GM18909 (cell line): ENCODE data around the gene MAFG.

ENCODE experiments used
- ATAC-seq: cut with Tn5 transposase; IDR thresholded peaks from one replicate; pipeline ENCODE4 v1.9.1; 2021; ENCODE audit warnings: mild to moderate bottlenecking; ENCODE audit not compliant: unreplicated experiment, poor library complexity

The MAFG gene

DNA sequence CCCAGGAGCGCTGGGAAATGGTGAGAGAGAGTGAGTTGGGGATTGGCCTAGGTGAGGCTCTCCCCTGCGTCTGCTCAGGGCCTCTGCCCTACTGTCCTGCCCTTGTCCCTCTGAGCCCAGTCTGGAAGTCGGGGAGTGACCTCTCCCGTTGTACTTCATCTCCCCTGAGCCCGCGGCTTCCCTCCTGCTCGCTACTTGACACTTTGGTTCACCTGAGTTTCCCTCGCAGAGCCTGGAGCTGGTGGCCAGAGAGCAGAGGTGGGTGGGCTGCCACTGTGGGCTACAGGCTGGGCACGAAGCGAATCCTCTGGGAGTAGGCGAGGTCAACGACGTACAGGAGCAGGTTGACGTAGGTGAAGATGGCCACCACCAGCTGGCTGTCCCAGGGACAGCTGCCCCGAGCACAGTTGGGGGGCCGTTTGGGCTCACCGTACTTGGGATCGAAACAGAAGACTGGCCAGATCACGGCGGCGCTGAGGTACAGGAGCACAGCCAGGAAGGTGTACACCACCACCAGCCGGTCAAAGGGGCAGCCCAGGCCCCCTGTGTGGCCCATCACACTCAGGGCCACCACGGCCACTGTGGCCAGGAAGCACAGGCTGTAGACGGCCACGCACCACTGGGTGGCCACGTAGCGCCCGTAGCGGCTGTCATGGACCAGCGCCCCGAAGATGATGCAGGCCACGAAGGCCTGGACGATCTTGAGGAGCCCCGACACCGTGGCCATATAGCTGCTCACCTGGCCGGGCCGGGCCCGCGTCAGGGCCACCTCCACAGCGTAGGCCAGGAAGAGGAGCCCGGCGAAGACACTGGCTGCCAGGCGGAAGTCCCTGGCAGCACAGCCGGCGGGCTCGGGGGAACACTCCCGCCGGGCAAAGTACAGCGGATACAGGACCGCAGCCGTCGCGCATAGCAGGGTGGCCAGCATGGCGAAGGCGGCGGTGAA is 13.3 kb upstream of the MAFG start:
- no peak for ATAC-seq

DNA sequence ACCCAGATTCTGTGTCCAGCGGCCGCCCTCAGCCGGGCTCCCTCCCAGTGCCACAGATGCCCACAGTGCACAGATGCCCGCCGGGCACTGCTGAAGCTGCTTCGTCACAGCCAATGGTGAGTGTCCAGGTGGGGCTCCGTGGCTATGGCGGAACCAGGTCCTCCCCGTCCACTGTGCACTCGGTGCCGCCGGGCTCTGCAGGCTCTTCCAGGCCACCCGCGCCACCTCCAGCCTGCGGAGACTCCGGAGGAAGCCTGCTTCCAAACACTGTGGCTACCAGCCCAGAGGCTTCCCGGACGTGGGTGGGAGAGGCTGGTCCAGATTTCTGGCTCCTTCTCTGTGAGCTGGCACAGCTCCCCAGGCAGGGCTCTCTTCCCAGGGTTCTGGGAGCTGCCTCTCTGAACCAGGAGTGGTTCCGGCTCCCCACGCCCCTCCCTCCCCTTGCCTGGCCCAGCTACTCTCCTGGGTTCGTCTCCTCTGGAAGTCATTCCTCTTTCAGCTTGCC is 12.4 kb upstream of the MAFG start:
- ATAC-seq, result no peak

DNA sequence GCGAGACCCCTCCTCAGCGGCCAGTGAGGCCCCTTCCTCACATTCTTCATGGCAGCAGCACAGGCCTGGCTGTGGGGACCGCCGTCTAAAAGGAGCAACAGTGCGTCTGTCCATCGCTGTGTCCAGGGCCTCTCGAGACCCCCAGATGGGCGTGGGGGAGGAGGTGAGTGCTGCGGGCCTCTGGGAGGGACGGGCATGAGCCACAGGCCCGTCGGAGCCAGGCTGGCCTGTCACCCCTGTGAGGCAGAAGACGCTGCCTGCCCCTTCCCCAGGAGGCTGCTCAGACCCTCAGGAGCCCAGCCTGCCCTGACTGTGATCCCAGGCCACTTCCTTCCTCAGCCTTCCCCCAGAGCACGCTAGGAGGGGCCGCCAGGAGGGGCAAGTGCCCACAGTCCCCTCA is 11.7 kb upstream of the MAFG start:
- no peak for ATAC-seq

DNA sequence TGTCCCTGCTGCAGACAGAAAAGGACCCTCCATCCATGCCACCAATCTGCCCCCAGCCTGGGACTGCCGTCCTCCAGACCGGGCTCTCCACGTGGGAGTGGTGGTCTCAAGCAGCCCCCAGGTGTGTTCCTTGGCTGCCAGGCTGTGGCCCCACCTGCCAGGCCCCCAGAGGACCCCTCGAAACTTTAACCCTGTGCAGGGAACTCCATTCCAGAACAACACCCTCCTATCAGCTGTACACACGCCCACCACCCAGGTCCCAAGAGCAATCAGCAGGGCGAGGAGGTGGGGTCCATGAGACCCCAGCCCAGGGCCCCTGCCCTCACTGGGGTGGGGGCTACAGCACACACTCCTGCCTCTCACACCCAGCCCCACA is 8.2 kb upstream of the MAFG start:
- no peak for ATAC-seq

DNA sequence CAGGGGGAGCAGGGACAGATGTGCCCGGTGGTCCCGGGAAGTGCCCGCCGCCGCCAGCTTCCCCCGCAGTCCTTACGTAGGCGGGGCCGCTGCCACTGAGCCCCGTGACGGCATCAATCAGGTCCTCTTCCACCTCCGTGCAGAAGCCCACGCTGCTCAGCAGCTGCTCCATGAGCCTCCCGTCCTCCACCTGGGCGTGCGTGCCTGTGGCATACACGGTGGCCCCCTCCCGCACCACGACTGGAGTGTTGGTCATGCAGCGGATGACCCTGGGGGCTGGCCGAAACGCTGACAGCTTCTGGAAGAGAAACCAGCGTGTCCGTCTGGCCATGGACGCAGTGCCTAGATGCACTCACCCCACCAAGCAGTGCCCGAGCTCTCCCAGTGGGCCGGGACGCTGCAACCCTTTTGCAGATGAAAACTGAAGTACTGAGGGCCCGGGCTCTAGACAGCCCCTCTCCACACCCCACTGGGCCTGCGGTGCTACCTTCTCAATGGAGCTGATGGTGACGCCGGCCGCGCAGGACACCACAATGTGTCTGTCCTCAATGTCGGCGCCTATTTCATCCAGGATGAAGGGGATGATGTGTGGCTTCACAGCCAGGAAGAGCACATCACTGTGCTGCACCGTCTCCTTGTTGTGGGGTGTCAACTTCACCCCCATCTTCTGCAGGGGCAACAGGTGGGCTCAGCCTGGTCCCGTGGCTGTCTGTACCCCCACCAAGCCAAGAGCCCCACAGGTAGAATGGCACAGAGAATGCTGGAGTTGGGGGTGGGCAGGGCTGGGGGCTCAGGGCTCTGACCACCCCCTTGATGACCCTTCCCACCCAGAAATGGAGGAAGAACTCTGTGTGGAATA is 7.5 kb upstream of the MAFG start:
- ATAC-seq, result no peak

DNA sequence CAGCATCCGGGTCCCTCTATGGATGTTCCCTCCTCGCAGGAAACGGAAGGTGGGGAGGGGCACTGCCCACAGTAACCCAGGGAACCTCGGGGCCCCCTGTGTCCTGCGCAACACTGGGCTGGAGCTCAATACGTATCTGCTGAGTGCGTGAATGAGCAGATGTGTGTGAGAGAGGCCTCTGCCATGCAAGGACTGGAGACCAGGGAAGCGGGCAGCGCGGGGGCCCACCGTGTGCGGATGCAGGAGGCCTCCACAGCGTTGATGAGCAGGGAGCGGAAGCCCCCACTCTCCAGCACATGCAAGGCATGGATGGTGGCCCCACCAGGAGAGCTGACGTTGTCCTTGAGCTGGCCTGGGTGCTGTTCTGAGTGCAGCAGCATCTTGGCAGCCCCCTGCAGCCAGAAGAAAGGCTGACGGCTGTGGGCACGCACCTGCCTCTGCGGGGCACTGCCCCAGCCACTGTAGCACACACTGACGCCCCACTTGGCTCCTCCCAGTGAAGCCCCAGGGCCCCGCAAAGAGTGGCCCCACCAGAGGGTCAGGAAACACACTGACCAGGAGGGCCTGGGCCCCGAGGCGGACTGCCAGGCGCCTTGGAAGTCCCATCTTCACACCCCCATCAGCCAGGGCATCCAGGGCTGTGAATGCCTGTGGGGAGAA is 6.7 kb upstream of the MAFG start:
- no peak for ATAC-seq

DNA sequence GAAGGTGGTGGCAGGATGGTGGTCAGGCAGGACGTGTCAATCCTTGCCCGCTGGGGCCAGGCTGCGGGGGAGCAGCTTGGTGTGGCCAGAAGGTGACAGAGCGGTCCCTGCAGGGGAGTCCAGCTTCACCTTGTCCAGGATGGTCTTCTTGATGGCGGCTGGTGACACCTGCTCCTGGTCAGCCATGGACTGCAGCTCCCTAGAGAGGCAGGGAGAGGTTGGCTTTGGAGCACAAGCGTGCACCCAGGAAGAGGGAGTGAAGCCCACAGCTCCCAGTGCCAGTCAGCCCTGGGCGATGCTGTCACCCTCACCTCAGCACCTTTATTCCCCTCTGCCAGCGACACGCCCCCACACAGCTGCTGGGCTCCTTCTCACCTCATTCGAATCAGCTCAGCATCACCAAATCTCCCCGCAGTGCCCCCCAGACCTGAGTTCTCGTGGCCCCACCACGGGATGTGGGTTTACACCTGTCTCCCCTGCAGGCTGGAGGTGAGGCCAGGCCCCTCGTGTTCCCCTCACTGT is 5.7 kb upstream of the MAFG start:
- ATAC-seq, result no peak

DNA sequence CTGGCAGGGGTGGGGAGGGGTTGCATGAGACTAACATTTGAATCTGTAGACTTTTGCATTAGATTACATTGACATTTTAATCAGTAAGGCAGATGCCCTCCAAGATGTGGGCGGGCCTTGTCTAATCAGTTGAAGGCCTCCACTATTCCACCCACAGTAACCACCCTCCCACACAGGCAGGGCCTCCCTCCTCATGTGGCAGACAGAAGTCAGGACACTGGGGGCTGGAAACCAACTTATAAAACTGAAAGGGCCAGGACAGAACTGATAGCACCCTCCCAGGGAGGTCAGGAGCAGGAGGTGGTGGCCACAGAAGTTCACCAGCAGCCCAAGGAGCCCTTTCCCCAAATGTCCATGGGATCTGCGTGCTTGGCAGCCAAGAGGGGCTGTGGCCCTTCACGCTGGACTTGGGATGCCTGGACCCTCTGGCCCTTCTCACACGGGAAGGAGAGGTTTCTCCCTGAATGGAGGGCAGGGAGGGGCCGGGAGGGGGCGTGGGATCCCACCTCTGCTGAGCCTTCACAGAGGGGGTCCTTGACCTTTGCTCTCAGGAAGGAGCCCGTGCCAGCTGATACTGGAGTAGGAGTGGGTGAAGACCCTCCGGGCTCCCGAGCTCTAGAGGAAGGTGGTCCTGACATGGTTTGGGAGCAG is 4.9 kb upstream of the MAFG start:
- no peak for ATAC-seq

DNA sequence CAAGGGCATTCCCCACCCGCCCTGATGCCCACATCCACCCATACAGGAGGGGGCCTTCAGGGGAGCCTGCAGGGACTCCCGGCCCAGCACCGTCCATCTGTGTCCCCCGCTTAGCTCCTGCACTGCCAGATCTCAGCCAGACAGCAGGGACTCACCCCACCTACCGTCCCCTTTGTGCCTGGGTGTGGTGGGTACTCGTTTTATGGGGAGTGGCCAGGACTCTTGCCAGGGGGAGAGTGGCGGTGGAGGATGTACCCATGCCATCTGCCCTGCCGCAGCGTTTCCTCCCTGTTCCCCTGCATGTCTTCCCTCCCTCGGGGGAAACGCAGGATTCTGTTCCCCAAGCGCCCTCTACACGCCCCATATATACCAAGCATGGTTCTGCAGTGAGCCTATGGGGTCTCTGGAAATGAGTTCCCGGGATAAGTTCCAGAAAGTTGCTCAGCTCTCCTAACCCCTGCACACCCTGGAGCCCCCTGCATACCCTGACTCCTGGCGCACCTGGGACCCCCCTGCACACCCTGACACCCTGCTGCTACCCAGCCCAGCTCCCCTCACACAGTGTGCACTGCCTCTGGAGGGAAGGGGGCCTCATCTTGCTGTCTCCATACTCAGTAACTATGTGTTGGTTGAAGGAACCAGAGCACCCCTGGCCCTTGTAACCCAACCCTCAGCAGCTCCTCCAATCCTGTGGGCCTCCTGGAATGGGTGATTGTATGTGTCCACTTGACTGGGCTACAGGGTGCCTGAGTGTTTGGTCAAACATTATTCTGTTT is 4.2 kb upstream of the MAFG start:
- no peak for ATAC-seq

DNA sequence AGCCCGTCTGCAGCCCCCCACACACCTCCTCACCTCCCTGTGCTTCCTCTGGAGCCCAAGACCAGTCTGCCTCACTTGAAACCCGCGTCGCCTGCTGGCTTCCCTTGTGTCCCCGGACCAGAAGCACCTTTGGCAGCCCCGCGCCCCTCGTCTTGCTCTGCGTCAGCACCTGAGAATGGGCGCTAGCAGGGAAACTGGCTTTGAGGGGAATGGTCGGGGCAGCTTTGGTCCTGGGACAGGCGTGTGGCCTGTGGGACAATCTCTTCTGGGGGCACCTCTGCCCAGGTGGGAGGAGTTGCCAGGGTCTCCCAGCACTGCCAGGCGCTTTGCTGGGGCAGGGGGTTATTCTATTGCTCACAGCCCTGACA is 3.6 kb upstream of the MAFG start:
- ATAC-seq, result no peak

DNA sequence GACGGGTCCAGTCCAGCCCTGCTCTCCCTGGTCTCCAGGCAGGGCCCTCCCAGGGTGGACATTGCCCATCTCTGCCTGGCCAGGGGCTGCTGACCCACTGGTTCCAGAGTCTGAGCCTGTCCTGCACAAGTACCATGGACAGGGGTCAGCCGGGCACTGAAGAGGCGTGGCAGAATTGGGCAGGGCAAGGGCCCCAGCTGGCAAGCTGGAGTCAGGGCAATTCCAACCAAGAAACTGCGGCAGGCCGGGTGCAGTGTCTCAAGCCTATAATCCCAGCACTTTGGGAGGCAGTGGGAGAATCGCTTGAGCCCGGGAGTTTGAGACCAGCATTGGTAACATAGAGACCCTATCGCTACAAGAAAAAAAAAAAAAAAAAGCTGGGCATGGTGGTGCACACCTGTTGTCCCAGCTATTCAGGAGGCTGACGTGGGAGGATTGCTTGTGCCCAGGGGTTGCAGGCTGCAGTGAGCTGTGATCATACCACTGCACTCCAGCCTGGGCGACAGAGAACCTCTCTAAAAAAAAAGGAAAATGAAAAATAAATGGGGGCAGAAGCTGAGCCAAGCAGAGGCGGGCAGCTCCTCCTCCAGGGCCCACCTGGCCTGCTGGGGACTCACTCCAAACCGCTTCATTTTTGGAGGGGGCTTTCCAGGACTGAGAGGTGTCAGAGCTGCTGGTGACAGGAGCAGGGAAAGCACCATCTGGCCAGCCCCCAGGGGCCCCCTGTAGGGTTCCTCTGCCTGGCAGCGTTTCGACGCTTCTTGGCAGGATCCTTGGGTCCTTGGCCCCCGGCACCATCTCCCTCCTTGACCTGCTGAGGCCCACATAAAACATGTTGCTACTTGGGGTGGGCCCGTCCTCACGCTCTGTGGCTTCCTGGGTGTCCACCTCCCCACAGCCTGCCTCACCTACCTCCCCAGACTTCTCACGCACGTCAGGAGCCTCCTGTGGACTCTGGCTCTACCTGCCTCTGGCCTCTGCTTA is 2.9 kb upstream of the MAFG start:
- ATAC-seq, result no peak

DNA sequence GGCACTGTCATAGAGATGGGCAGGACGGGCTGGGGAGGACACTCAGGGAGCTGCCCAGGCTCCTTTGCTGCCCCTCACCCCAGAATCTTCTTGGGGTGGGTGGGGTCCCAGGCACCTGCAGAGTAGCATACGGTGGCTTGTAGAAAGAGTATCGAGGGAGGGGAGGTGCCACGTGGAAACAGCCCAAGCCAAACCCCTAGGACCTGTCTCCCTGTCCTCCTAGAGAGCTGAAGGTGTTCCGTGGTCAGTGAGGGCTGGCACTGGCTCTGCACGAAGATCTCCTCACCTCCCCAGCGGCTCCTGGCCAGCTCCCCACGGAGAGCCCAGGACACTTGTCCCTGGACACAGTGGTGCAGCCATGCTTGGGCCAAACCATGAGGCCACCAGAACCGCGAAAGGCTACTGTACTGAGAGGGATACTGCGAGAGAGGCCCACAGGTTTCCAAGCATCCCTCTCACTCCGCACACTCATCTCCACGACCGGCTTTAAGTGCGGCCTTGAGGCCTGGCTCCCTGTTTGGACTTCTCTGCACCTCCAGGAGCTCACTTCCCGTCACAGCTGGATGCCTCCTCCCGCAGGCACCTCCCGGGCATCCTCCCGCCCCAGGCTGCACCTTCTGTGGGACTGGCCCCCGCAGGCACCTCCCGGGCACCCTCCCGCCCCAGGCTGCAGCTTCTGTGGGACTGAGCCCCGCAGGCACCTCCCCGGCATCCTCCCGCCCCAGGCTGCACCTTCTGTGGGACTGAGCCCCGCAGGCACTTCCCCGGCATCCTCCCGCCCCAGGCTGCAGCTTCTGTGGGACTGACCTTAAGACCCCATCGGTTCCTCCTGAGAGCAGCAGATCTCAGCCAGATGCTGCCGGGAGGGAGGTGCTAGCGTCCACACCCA is 2.0 kb upstream of the MAFG start:
- ATAC-seq, result no peak

DNA sequence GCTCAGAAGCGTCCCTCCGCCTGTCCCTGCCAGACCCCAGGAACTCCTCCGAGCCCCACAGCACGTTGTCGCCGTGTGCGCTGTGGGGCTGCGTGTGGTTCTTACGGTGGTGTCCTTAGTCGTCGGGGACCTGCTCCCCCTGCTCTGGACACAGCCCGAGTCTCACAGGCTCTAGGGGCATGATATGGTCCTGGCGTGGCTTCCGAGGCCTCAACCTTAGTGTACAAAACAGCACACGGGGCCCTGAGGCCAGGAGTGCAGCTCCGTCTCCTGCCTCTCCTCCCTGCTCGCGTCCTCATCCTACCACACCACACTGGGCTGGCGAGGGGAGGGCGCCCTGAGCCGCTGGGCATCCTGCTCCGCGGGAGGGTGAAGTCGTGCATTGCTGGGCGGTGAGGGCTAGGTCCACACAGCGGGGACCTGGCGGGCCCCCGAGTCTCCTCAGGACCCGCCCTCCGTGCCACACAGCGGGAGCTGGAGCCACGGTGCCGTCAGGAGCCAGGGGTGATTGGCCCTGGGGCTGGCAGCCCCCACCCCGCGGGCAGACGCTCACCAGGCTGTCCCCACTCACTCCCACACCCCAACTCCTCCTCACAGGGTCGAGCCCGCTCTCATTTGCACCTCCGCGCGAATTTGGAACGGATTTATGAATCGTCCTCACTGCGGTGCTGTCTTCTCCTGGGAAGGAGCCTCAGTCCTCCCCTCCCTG is 1.2 kb upstream of the MAFG start:
- no peak for ATAC-seq

DNA sequence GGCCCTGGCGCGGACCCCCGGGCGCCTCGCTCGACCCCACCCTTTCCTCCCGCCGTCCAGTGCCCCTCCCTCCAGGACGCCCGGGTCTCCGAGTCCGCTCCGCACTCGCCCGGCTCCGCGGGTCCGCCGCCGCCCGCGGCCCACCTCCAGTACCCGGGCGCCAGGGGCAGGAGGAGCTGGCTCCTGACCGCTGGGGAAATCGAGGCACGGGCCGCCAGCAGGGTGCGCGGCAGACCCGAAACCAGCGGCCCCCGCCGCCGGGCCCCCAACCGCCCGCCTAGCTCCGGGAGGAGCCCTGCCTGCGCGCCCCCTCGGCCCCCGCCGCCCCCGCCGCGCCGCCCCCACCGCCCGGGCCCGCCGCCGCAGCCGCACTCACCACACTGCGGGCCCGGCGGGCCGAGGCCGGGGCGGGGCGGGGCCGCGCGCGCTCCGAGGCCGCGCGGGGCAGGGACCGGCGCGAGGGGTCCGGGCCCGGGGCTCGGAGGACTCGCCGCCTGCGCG is 333 bp downstream of the MAFG start:
- ATAC-seq, result peak; percentile 22

DNA sequence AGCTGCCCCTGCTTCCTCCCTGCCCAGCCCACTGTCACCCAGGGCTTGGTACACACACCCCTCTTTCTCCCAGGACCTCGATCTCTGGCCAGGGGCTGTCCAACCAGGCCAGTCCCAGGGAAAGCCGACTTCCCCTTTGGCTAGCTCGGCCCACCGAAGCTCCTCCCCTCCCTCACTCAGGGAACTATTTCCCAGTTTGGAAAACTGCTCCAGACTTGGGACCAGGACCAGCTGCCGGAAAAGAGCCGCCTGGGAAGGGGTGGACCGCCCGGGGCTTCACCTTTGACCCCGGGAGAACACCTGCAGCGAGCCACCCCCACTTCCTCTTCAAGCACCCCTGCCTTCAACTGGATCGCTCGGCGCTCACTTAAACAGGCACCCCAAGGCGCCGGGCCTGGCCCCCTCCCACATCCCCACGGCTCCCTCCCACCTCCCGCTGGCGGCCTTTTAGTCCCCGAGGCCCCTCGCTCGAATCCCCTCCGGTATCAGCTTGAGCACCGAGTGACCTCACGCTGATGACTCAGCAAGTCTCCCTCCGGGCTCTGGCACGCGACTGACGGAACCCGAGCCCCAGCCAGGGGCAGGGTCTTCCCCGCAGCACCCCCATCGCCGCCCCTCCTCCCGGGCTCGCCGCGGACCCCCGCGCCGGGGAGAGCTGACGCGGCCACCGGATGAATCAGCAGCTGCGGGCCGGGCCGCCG is 934 bp downstream of the MAFG start:
- peak; percentile 23 for ATAC-seq
